M059J (cell line): ENCODE data around the gene PWWP2B. TPM values are rescaled to one million over a fixed set of nuclear protein-coding genes. Genes with fewer than 3 reads are reported as not detected.
A peak's percentile ranks its signal among the peaks of the same experiment; 100 is the strongest.
"Not testable (repeated sequence)": the region's sequence is repeated elsewhere in the genome, so short reads cannot be mapped to it uniquely, and the experiment has no call there.

Experiments used
- DNase-seq: peaks from one replicate; pipeline ENCODE4 v3.0.0-alpha.2; 2012; ENCODE audit warnings: low read depth
- total RNA-seq: library from RNA; depleted of rRNA; stranded (reverse); fragments of >200 nt; shearing (Covaris generic); gene quantifications from 2 replicates; pipeline ENCODE4 v1.2.3, GENCODE V29; 2014

PWWP2B gene
- total RNA-seq, 1 experiment from 2014 or later: 5.3 TPM

GRCh38 chr10:132431537-132432175 is 34.7 kb downstream of the PWWP2B start:
- DNase-seq: no peak

- no peak for DNase-seq
Observed at GRCh38 chr10:132432176-132432540, 35.2 kb downstream of the PWWP2B start.

- no peak for DNase-seq
Observed at GRCh38 chr10:132433671-132434340, 36.8 kb downstream of the PWWP2B start.

- DNase-seq: no peak
Observed at GRCh38 chr10:132434405-132435005, 37.5 kb downstream of the PWWP2B start.

- DNase-seq: not testable (repeated sequence)
Observed at GRCh38 chr10:132435320-132435719, 38.3 kb downstream of the PWWP2B start.

GRCh38 chr10:132436096-132436495 is 39.1 kb downstream of the PWWP2B start:
- DNase-seq: not testable (repeated sequence)

- peak; percentile 45 for DNase-seq
Observed at GRCh38 chr10:132436861-132437410, 39.9 kb downstream of the PWWP2B start.

GRCh38 chr10:132437541-132437950 is 40.5 kb downstream of the PWWP2B start:
- DNase-seq: no peak

GRCh38 chr10:132438091-132439024 is 41.4 kb downstream of the PWWP2B start:
- DNase-seq: no peak

- no peak for DNase-seq
Observed at GRCh38 chr10:132439025-132439388, 42.0 kb downstream of the PWWP2B start.

GRCh38 chr10:132439424-132440163 is 42.6 kb downstream of the PWWP2B start:
- no peak for DNase-seq

GRCh38 chr10:132440791-132441565 is 44.0 kb downstream of the PWWP2B start:
- no peak for DNase-seq

- no peak for DNase-seq
Observed at GRCh38 chr10:132441818-132442524, 45.0 kb downstream of the PWWP2B start.

GRCh38 chr10:132442636-132443035 is 45.6 kb downstream of the PWWP2B start:
- no peak for DNase-seq

GRCh38 chr10:132443605-132443982 is 46.6 kb downstream of the PWWP2B start:
- DNase-seq: peak; percentile 32

- no peak for DNase-seq
Observed at GRCh38 chr10:132443983-132444876, 47.2 kb downstream of the PWWP2B start.

- no peak for DNase-seq
Observed at GRCh38 chr10:132444877-132445351, 47.9 kb downstream of the PWWP2B start.

- DNase-seq: no peak
Observed at GRCh38 chr10:132445516-132446194, 48.7 kb downstream of the PWWP2B start.
